ENCODE results near the gene NSUN6. TPM values are rescaled to one million over a fixed set of nuclear protein-coding genes. Genes with fewer than 3 reads are reported as not detected.

The NSUN6 gene
- total RNA-seq, 1 donor from 2014 or later, result 27.1 TPM

GRCh38 chr10:18565006-18565405, 86.4 kb downstream of the NSUN6 start:
- ATAC-seq (no peak), DNase-seq (ENCODE audit: low spot score) (no peak)

- DNase-seq (ENCODE audit: low spot score), result no peak
- ATAC-seq, result no peak
Measured at GRCh38 chr10:18563003-18563726, 88.2 kb downstream of the NSUN6 start.

GRCh38 chr10:18561861-18562551, 89.4 kb downstream of the NSUN6 start:
- DNase-seq (ENCODE audit: low spot score) (no peak), ATAC-seq (no peak)

- no peak for ATAC-seq
- no peak for DNase-seq (ENCODE audit: low spot score)
Measured at GRCh38 chr10:18557960-18558359, 93.4 kb downstream of the NSUN6 start.

GRCh38 chr10:18556522-18557147, 94.8 kb downstream of the NSUN6 start:
- ATAC-seq (no peak), DNase-seq (ENCODE audit: low spot score) (no peak)

GRCh38 chr10:18554479-18554878, 96.9 kb downstream of the NSUN6 start:
- DNase-seq (ENCODE audit: low spot score) (no peak), ATAC-seq (no peak)

GRCh38 chr10:18551473-18551872, 99.9 kb downstream of the NSUN6 start:
- no peak for ATAC-seq
- DNase-seq (ENCODE audit: low spot score), result no peak

GRCh38 chr10:18549105-18549504, 102.3 kb downstream of the NSUN6 start:
- no peak for DNase-seq (ENCODE audit: low spot score)
- no peak for ATAC-seq

- DNase-seq (ENCODE audit: low spot score) (no peak), ATAC-seq (no peak)
Measured at GRCh38 chr10:18545621-18546305, 105.6 kb downstream of the NSUN6 start.

GRCh38 chr10:18542832-18543231, 108.6 kb downstream of the NSUN6 start:
- DNase-seq (ENCODE audit: low spot score) (no peak), ATAC-seq (no peak)

- ATAC-seq (no peak), DNase-seq (ENCODE audit: low spot score) (no peak)
Measured at GRCh38 chr10:18540195-18540594, 111.2 kb downstream of the NSUN6 start.

- ATAC-seq (no peak), DNase-seq (ENCODE audit: low spot score) (no peak)
Measured at GRCh38 chr10:18539335-18539734, 112.1 kb downstream of the NSUN6 start.

- ATAC-seq (no peak), DNase-seq (ENCODE audit: low spot score) (no peak)
Measured at GRCh38 chr10:18533896-18534295, 117.5 kb downstream of the NSUN6 start.

- DNase-seq (ENCODE audit: low spot score), result no peak
- ATAC-seq, result no peak
Measured at GRCh38 chr10:18532881-18533535, 118.4 kb downstream of the NSUN6 start.

- ATAC-seq, result no peak
- no peak for DNase-seq (ENCODE audit: low spot score)
Measured at GRCh38 chr10:18528292-18528691, 123.1 kb downstream of the NSUN6 start.

GRCh38 chr10:18527687-18528086, 123.7 kb downstream of the NSUN6 start:
- DNase-seq (ENCODE audit: low spot score), result no peak
- no peak for ATAC-seq

GRCh38 chr10:18523858-18524257, 127.5 kb downstream of the NSUN6 start:
- ATAC-seq, result no peak
- no peak for DNase-seq (ENCODE audit: low spot score)

GRCh38 chr10:18523025-18523424, 128.4 kb downstream of the NSUN6 start:
- DNase-seq (ENCODE audit: low spot score) (no peak), ATAC-seq (no peak)

GRCh38 chr10:18516851-18517250, 134.5 kb downstream of the NSUN6 start:
- DNase-seq (ENCODE audit: low spot score) (no peak), ATAC-seq (no peak)

- no peak for ATAC-seq
- DNase-seq (ENCODE audit: low spot score), result no peak
Measured at GRCh38 chr10:18514537-18514936, 136.8 kb downstream of the NSUN6 start.

- DNase-seq (ENCODE audit: low spot score) (no peak), ATAC-seq (no peak)
Measured at GRCh38 chr10:18508587-18508986, 142.8 kb downstream of the NSUN6 start.
